Right lobe of liver (tissue), 4 donors: ENCODE data around the gene CCDC183.

Experiments
- CTCF ChIP-seq, 4 donors: fragments of 200-600 bp in 3 of 4; fragments of 450-650 bp in 1 of 4; IDR thresholded peaks; one replicate each; pipeline versions ENCODE4 v1.5.1 to v1.8.0; 2016 to 2022; ENCODE audit warnings: antibody characterized with exemption in 4 of 4, mild to moderate bottlenecking in 2 of 4
- POLR2A ChIP-seq: fragments of 450-650 bp; IDR thresholded peaks from one replicate; pipeline ENCODE4 v1.6.1; 2017; ENCODE audit warnings: antibody characterized with exemption, mild to moderate bottlenecking
- donor health status: DM: no; HTN: no; CAD: no.
- donor health status: DM: no; HTN: no; CAD: no.
- donor health status: DM: no; HTN: yes; CAD: no.

- TF ChIP-seq CTCF (IDR thresholded peaks at IDR 0.05) (no peak), POLR2A (no peak)
These were observed 49.5 kb upstream of the CCDC183 start for GRCh38 chr9:136746621-136747020.
